Suprapubic skin (tissue), 4 donors: ENCODE results near the gene CYB561.

Experiments
- EP300 ChIP-seq: sonication (generic); formaldehyde crosslinking; IDR thresholded peaks from one replicate; pipeline ENCODE4 v1.6.1; 2017; ENCODE audit warnings: antibody characterized with exemption
- POLR2A ChIP-seq, 2 donors: fragments of 450-650 bp; IDR thresholded peaks; one replicate each; pipeline ENCODE4 v1.6.1; 2017; ENCODE audit warnings: antibody characterized with exemption in 2 of 2, mild to moderate bottlenecking in 2 of 2, moderate library complexity in 2 of 2
- POLR2AphosphoS5 ChIP-seq, 3 donors: sonication (generic); formaldehyde crosslinking; IDR thresholded peaks; one replicate each; pipeline ENCODE4 v1.6.1; 2017; ENCODE audit warnings: antibody characterized with exemption in 3 of 3
- TF ChIP-seq, protein P1 (sequence below), 2 donors: fragments of 200-600 bp in 1 of 2; fragments of 450-650 bp in 1 of 2; sonication (generic) in 1 of 2; IDR thresholded peaks; one replicate each; pipeline ENCODE4 v1.5.1; 2016 to 2019; ENCODE audit warnings: antibody characterized with exemption in 2 of 2, mild to moderate bottlenecking in 1 of 2, moderate library complexity in 1 of 2

DNA sequence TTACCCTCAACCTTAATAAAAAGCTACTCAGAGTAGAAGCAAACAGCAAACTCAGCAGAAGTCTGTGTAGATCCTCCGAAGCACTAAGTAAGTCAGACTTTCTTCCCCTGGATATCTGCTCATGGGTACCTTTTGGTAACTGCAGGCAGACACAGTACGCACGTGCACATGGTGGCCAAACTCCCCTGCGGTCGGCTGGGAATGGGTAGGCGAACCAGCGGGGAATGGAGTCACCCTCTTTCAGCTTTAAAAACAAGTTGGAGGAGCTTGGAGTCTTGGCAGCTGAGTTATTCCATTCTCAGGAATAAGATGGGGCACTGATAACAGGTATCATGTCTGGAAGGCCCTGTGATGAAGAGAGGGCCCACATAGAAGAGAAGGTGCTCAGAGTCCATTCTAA is 16.3 kb downstream of the CYB561 start:
- TF ChIP-seq, protein P1, sequence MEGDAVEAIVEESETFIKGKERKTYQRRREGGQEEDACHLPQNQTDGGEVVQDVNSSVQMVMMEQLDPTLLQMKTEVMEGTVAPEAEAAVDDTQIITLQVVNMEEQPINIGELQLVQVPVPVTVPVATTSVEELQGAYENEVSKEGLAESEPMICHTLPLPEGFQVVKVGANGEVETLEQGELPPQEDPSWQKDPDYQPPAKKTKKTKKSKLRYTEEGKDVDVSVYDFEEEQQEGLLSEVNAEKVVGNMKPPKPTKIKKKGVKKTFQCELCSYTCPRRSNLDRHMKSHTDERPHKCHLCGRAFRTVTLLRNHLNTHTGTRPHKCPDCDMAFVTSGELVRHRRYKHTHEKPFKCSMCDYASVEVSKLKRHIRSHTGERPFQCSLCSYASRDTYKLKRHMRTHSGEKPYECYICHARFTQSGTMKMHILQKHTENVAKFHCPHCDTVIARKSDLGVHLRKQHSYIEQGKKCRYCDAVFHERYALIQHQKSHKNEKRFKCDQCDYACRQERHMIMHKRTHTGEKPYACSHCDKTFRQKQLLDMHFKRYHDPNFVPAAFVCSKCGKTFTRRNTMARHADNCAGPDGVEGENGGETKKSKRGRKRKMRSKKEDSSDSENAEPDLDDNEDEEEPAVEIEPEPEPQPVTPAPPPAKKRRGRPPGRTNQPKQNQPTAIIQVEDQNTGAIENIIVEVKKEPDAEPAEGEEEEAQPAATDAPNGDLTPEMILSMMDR (IDR thresholded peaks at IDR 0.05) = no peak
- TF ChIP-seq POLR2A (IDR thresholded peaks at IDR 0.05) (no peak), POLR2AphosphoS5 (IDR thresholded peaks at IDR 0.05) (no peak), EP300 (no peak)
